ENCODE data around the gene EBI3. TPM values are rescaled to one million over a fixed set of nuclear protein-coding genes. Genes with fewer than 3 reads are reported as not detected.

The EBI3 gene
- total RNA-seq, 1 donor from 2014 or later = not detected

- Histone ChIP-seq H3K4me2 (no peak overlapping the region), H3F3A (ENCODE audit: low read depth) (no peaks in the 10 kb centered on the region), H3K4me1 (no peaks in the 10 kb centered on the region), H3K4me3 (no peak overlapping the region), H3K79me2 (ENCODE audit: low read depth) (no peaks in the 10 kb centered on the region), H3K9ac (no peak overlapping the region), H3K9me3 (ENCODE audit: low read depth) (no peaks in the 10 kb centered on the region), H3K27ac (no peak overlapping the region), H4K20me1 (ENCODE audit: low read depth) (no peaks in the 10 kb centered on the region), H3K36me3 (peaks cover 6% of the 10 kb centered on the region), H3K27me3 (no peaks in the 10 kb centered on the region), H2AFZ (replicated peaks) (no peak overlapping the region)
- peaks cover 10% of the 10 kb centered on the region for H3K9me3 Mint-ChIP-seq
- no peak for DNase-seq (ENCODE audit: low spot score)
- no peak overlapping the region for H3K27ac Mint-ChIP-seq
- no peaks in the 10 kb centered on the region for H3K4me1 Mint-ChIP-seq
- TF ChIP-seq, protein P1, sequence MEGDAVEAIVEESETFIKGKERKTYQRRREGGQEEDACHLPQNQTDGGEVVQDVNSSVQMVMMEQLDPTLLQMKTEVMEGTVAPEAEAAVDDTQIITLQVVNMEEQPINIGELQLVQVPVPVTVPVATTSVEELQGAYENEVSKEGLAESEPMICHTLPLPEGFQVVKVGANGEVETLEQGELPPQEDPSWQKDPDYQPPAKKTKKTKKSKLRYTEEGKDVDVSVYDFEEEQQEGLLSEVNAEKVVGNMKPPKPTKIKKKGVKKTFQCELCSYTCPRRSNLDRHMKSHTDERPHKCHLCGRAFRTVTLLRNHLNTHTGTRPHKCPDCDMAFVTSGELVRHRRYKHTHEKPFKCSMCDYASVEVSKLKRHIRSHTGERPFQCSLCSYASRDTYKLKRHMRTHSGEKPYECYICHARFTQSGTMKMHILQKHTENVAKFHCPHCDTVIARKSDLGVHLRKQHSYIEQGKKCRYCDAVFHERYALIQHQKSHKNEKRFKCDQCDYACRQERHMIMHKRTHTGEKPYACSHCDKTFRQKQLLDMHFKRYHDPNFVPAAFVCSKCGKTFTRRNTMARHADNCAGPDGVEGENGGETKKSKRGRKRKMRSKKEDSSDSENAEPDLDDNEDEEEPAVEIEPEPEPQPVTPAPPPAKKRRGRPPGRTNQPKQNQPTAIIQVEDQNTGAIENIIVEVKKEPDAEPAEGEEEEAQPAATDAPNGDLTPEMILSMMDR (IDR thresholded peaks at IDR 0.05) = no peak
- no peak for TF ChIP-seq EZH2phosphoT487 (IDR thresholded peaks at IDR 0.05)
- TF ChIP-seq EZH2 (IDR thresholded peaks at IDR 0.05) = no peak
- H3K36me3 Mint-ChIP-seq = peaks cover 36% of the 10 kb centered on the region
- H3K27me3 Mint-ChIP-seq (ENCODE audit: insufficient read depth, low read depth) = peaks cover 5% of the 10 kb centered on the region
- no peak overlapping the region for H3K4me3 Mint-ChIP-seq
Measured at GRCh38 chr19:4256563-4256962, 27.2 kb downstream of the EBI3 start.

DNA sequence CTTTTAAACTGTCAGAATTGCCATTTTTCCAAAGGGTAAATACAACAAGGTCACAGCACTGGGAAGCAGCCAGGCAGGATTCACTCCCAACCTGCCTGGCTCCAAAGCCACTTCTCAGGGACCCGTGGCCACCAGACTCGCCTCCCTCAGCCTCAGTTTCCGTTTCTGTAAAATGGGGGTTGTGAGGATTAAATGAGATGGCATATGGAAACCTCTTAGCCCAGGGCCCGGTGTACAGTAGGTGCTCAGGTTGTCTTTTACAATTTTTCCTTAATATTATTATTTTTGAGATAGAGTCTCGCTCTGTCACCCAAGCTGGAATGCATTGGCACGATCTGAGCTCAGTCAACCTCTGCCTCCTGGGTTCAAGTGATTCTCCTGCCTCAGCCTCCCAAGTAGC is 27.7 kb downstream of the EBI3 start:
- peaks cover 10% of the 10 kb centered on the region for H3K9me3 Mint-ChIP-seq
- no peaks in the 10 kb centered on the region for H4K20me1 ChIP-seq (ENCODE audit: low read depth)
- H3K27me3 Mint-ChIP-seq (ENCODE audit: insufficient read depth, low read depth) = peaks cover 4% of the 10 kb centered on the region
- H3K4me1 ChIP-seq = no peaks in the 10 kb centered on the region
- no peaks in the 10 kb centered on the region for H3F3A ChIP-seq (ENCODE audit: low read depth)
- H3K9me3 ChIP-seq (ENCODE audit: low read depth) = no peaks in the 10 kb centered on the region
- H3K4me3 ChIP-seq = no peak overlapping the region
- H2AFZ ChIP-seq (replicated peaks) = no peak overlapping the region
- TF ChIP-seq, protein P1 (IDR thresholded peaks at IDR 0.05) = no peak
- TF ChIP-seq EZH2 (IDR thresholded peaks at IDR 0.05) (no peak), EZH2phosphoT487 (IDR thresholded peaks at IDR 0.05) (no peak)
- no peaks in the 10 kb centered on the region for H3K79me2 ChIP-seq (ENCODE audit: low read depth)
- H3K9ac ChIP-seq = no peak overlapping the region
- H3K36me3 ChIP-seq = peaks cover 6% of the 10 kb centered on the region
- no peaks in the 10 kb centered on the region for H3K4me1 Mint-ChIP-seq
- DNase-seq (ENCODE audit: low spot score) = no peak
- H3K27me3 ChIP-seq = no peaks in the 10 kb centered on the region
- H3K27ac ChIP-seq = no peak overlapping the region
- H3K27ac Mint-ChIP-seq = no peak overlapping the region
- peaks cover 34% of the 10 kb centered on the region for H3K36me3 Mint-ChIP-seq
- no peak overlapping the region for H3K4me2 ChIP-seq
- H3K4me3 Mint-ChIP-seq = no peak overlapping the region

DNA sequence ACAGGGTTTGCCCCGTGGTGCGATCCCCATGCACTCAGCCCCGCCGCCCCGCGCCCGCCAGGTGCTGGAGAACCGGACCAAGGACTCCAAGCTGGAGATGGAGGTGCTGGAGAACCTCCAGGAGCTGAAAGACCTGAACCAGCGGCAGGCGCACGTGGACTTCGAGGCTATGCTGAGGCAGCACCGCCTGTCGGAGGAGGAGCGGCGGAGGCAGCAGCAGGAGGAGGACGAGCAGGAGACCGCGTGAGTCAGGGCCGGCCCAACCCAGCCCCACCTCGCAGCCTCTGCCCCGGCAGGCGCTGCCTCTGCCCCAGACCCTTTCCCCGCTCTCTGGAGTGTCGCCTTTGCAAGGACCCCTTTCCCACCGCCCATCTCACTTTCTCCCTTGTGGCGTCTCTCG is 28.9 kb downstream of the EBI3 start:
- H3K79me2 ChIP-seq (ENCODE audit: low read depth) = no peaks in the 10 kb centered on the region
- no peak overlapping the region for H3K9ac ChIP-seq
- Mint-ChIP-seq H3K36me3 (peaks cover 26% of the 10 kb centered on the region), H3K27me3 (ENCODE audit: insufficient read depth, low read depth) (no peaks in the 10 kb centered on the region), H3K9me3 (peaks cover 10% of the 10 kb centered on the region), H3K27ac (no peak overlapping the region), H3K4me3 (no peak overlapping the region), H3K4me1 (no peaks in the 10 kb centered on the region)
- H3K27ac ChIP-seq = no peak overlapping the region
- no peaks in the 10 kb centered on the region for H3K27me3 ChIP-seq
- no peaks in the 10 kb centered on the region for H3K4me1 ChIP-seq
- no peaks in the 10 kb centered on the region for H3K9me3 ChIP-seq (ENCODE audit: low read depth)
- no peak overlapping the region for H3K4me2 ChIP-seq
- DNase-seq (ENCODE audit: low spot score) = no peak
- no peaks in the 10 kb centered on the region for H4K20me1 ChIP-seq (ENCODE audit: low read depth)
- TF ChIP-seq, protein P1 (IDR thresholded peaks at IDR 0.05) = no peak
- no peak for TF ChIP-seq EZH2phosphoT487 (IDR thresholded peaks at IDR 0.05)
- no peak for TF ChIP-seq EZH2 (IDR thresholded peaks at IDR 0.05)
- H3K4me3 ChIP-seq = no peak overlapping the region
- no peaks in the 10 kb centered on the region for H3F3A ChIP-seq (ENCODE audit: low read depth)
- H2AFZ ChIP-seq (replicated peaks) = no peak overlapping the region
- peaks cover 6% of the 10 kb centered on the region for H3K36me3 ChIP-seq

Data from neural progenitor cell (in vitro differentiated cells).